GM12878 (cell line): ENCODE measurements around the gene APLP1. TPM values are rescaled to one million over a fixed set of nuclear protein-coding genes. Genes with fewer than 3 reads are reported as not detected.

ENCODE experiments used
- ATF2 ChIP-seq: IDR thresholded peaks from 2 replicates; pipeline ENCODE4 v1.6.1; 2012; ENCODE audit warnings: low read length, inconsistent platforms
- E4F1 ChIP-seq: fragments of 450-650 bp; IDR thresholded peaks from 2 replicates; pipeline ENCODE4 v1.6.1; 2018; ENCODE audit warnings: borderline replicate concordance, mild to moderate bottlenecking; ENCODE audit not compliant: partially characterized antibody
- HCFC1 ChIP-seq: fragments of 150-350 bp; IDR thresholded peaks from 2 replicates; pipeline ENCODE4 v1.6.1; 2014; ENCODE audit warnings: low read length
- IKZF1 ChIP-seq: fragments of 450-650 bp; conservative IDR thresholded peaks from 2 replicates; pipeline ENCODE4 v1.6.1; 2017; ENCODE audit warnings: antibody characterized with exemption, mild to moderate bottlenecking
- IRF3 ChIP-seq: fragments of 450-650 bp; IDR thresholded peaks from 2 replicates; pipeline ENCODE4 v1.6.1; 2014; ENCODE audit warnings: mild to moderate bottlenecking
- LARP7 ChIP-seq: fragments of 450-650 bp; IDR thresholded peaks from 2 replicates; pipeline ENCODE4 v1.6.1; 2017; ENCODE audit warnings: mild to moderate bottlenecking
- MEF2B ChIP-seq: fragments of 450-650 bp; IDR thresholded peaks from 2 replicates; pipeline ENCODE4 v1.6.1; 2018; ENCODE audit warnings: mild to moderate bottlenecking, moderate library complexity; ENCODE audit not compliant: partially characterized antibody, poor library complexity, severe bottlenecking
- MTA2 ChIP-seq: fragments of 450-650 bp; IDR thresholded peaks from 2 replicates; pipeline ENCODE4 v1.6.1; 2016; ENCODE audit warnings: low read depth, mild to moderate bottlenecking, moderate library complexity
- MYB ChIP-seq: fragments of 150-350 bp; IDR thresholded peaks from 2 replicates; pipeline ENCODE4 v1.6.1; 2014; ENCODE audit warnings: mild to moderate bottlenecking, low read depth, low read length, borderline replicate concordance
- NFXL1 ChIP-seq: fragments of 450-650 bp; IDR thresholded peaks from 2 replicates; pipeline ENCODE4 v1.6.1; 2017; ENCODE audit warnings: antibody characterized with exemption, mild to moderate bottlenecking, borderline replicate concordance
- POLR2A ChIP-seq: IDR thresholded peaks from 2 replicates; pipeline ENCODE4 v1.6.1; 2011; ENCODE audit warnings: low read depth, mild to moderate bottlenecking, low read length
- RAD51 ChIP-seq: fragments of 450-650 bp; IDR thresholded peaks from 2 replicates; pipeline ENCODE4 v1.6.1; 2016; ENCODE audit warnings: moderate library complexity, mild to moderate bottlenecking, inconsistent platforms
- RB1 ChIP-seq: fragments of 450-650 bp; formaldehyde crosslinking; IDR thresholded peaks from 2 replicates; pipeline ENCODE4 v1.6.1; 2017; ENCODE audit warnings: mild to moderate bottlenecking, borderline replicate concordance
- RELA ChIP-seq: fragments of 450-650 bp; IDR thresholded peaks from 2 replicates; pipeline ENCODE4 v1.8.0; 2014; ENCODE audit warnings: borderline replicate concordance; ENCODE audit not compliant: partially characterized antibody
- RFX5 ChIP-seq: IDR thresholded peaks from 2 replicates; pipeline ENCODE4 v1.6.1; 2011; ENCODE audit warnings: low read depth, low read length, improper control_type of control experiment
- SREBF2 ChIP-seq: IDR thresholded peaks from 2 replicates; pipeline ENCODE4 v1.6.1; 2012; ENCODE audit warnings: mild to moderate bottlenecking, low read length
- SUPT20H ChIP-seq: IDR thresholded peaks from 2 replicates; pipeline ENCODE4 v1.6.1; 2011; ENCODE audit warnings: low read depth, mild to moderate bottlenecking, low read length, moderate library complexity, borderline replicate concordance; ENCODE audit not compliant: control insufficient read depth
- TCF7 ChIP-seq: IDR thresholded peaks from 2 replicates; pipeline ENCODE4 v1.6.1; 2014; ENCODE audit warnings: antibody characterized with exemption, borderline replicate concordance
- ZSCAN29 ChIP-seq: fragments of 450-650 bp; IDR thresholded peaks from 2 replicates; pipeline ENCODE4 v1.6.1; 2017; ENCODE audit warnings: mild to moderate bottlenecking, moderate library complexity
- polyA plus RNA-seq, 11 experiments: library from polyadenylated mRNA; depleted of rRNA in 4 of 11; unstranded in 6 of 11; stranded (reverse) in 5 of 11; fragments of >200 nt; fragmentation: Nextera tagmentation in 4 of 11; fragmentation: Illumina TruSeq in 1 of 11; extraction: Ambion mirVana in 4 of 11; extraction: Trizol in 1 of 11; gene quantifications; 1 replicate in 1 of 11; 2 replicates in 10 of 11; pipeline versions ENCODE4 v1.2.1 to v1.2.3, GENCODE V29; 2011 to 2016; ENCODE audit warnings: inconsistent platforms in 2 of 11, missing spikeins in 2 of 11, low read depth in 1 of 11
- total RNA-seq, 4 experiments: library from RNA; depleted of rRNA in 3 of 4; stranded (reverse); fragments of >200 nt in 3 of 4; fragmentation: Illumina TruSeq in 1 of 4; extraction: Trizol in 1 of 4; gene quantifications; 2 replicates each; pipeline versions ENCODE4 v1.2.1 to v1.2.3, GENCODE V29; 2013 to 2021
- TF ChIP-seq, protein P1 (sequence below): fragments of 450-650 bp; conservative IDR thresholded peaks from 2 replicates; pipeline ENCODE4 v1.6.1; 2017; ENCODE audit warnings: mild to moderate bottlenecking, moderate library complexity
- TF ChIP-seq, protein P2 (sequence below): IDR thresholded peaks from 2 replicates; pipeline ENCODE4 v1.6.1; 2012; ENCODE audit warnings: low read depth, low read length, improper control_type of control experiment
- TF ChIP-seq, protein P3 (sequence below): fragments of 450-650 bp; IDR thresholded peaks from 2 replicates; pipeline ENCODE4 v1.6.1; 2017; ENCODE audit warnings: low read depth, mild to moderate bottlenecking, moderate library complexity

APLP1 gene
- total and polyA plus RNA-seq, 10 of the 15 experiments (the other 5 are each of a cell fraction or from before 2014, with no cell fraction given): 0.07 to 2.2 (median 0.91) TPM; not detected in 1

DNA sequence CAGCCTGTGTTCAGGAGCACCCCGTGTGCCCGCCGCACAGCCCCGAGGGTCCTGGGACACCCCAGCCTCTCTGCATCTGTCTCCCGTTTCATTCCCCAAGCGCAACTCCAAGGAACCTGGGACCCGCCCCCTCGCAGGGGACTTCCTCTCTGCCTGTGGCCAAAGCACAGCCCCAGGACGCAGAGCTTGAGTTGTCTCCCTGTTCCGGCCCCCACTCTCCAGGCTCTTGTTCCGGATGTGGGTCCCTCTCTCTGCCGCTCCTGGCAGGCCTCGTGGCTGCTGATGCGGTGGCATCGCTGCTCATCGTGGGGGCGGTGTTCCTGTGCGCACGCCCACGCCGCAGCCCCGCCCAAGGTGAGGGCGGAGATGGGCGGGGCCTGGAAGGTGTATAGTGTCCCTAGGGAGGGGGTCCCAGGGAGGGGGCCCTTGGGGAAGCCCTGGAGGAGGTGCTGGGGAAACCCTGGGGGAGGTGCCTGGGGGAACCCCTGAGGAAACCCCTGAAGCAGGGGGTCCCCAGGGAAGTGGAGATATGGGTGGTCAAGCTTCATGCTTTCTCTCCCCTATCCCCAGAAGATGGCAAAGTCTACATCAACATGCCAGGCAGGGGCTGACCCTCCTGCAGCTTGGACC is 35.3 kb downstream of the APLP1 start (continued):
- TF ChIP-seq TCF7: no peak
- peak; percentile 97 for TF ChIP-seq IKZF1
- TF ChIP-seq LARP7: no peak; the same call in 1 of the 2 replicates
- TF ChIP-seq E4F1: no peak
- peak; percentile 99 for TF ChIP-seq MEF2B
- TF ChIP-seq NFXL1: no peak
- TF ChIP-seq, protein P1, sequence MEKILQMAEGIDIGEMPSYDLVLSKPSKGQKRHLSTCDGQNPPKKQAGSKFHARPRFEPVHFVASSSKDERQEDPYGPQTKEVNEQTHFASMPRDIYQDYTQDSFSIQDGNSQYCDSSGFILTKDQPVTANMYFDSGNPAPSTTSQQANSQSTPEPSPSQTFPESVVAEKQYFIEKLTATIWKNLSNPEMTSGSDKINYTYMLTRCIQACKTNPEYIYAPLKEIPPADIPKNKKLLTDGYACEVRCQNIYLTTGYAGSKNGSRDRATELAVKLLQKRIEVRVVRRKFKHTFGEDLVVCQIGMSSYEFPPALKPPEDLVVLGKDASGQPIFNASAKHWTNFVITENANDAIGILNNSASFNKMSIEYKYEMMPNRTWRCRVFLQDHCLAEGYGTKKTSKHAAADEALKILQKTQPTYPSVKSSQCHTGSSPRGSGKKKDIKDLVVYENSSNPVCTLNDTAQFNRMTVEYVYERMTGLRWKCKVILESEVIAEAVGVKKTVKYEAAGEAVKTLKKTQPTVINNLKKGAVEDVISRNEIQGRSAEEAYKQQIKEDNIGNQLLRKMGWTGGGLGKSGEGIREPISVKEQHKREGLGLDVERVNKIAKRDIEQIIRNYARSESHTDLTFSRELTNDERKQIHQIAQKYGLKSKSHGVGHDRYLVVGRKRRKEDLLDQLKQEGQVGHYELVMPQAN: 0 out of 2 replicates have a peak, but pooled peaks have one; percentile 40
- TF ChIP-seq, protein P2, sequence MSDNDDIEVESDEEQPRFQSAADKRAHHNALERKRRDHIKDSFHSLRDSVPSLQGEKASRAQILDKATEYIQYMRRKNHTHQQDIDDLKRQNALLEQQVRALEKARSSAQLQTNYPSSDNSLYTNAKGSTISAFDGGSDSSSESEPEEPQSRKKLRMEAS: peak; percentile 93
- no peak for TF ChIP-seq RFX5
- TF ChIP-seq POLR2A: peak; percentile 87
- TF ChIP-seq SUPT20H: no peak
- TF ChIP-seq HCFC1: peak; percentile 54
- 0 out of 2 replicates have a peak, but pooled peaks have one; percentile 24 for TF ChIP-seq ATF2
- TF ChIP-seq ZSCAN29: no peak
- TF ChIP-seq IRF3: no peak
- TF ChIP-seq MTA2: peak; percentile 83; the same call in 1 of the 2 replicates
- peak; percentile 91 for TF ChIP-seq RELA
- TF ChIP-seq, protein P3, sequence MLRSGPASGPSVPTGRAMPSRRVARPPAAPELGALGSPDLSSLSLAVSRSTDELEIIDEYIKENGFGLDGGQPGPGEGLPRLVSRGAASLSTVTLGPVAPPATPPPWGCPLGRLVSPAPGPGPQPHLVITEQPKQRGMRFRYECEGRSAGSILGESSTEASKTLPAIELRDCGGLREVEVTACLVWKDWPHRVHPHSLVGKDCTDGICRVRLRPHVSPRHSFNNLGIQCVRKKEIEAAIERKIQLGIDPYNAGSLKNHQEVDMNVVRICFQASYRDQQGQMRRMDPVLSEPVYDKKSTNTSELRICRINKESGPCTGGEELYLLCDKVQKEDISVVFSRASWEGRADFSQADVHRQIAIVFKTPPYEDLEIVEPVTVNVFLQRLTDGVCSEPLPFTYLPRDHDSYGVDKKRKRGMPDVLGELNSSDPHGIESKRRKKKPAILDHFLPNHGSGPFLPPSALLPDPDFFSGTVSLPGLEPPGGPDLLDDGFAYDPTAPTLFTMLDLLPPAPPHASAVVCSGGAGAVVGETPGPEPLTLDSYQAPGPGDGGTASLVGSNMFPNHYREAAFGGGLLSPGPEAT: peak; percentile 91
- no peak for TF ChIP-seq MYB
- peak; percentile 53; the same call in 1 of the 2 replicates for TF ChIP-seq RB1
- TF ChIP-seq RAD51: peak; percentile 28; the same call in 1 of the 2 replicates
- no peak for TF ChIP-seq SREBF2
